ENCODE results near the gene GNG14. TPM values are rescaled to one million over a fixed set of nuclear protein-coding genes. Genes with fewer than 3 reads are reported as not detected.

The GNG14 gene
- total and polyA plus RNA-seq, 10 of the 15 experiments (the other 5 are each of a cell fraction or from before 2014, with no cell fraction given): not detected

DNA sequence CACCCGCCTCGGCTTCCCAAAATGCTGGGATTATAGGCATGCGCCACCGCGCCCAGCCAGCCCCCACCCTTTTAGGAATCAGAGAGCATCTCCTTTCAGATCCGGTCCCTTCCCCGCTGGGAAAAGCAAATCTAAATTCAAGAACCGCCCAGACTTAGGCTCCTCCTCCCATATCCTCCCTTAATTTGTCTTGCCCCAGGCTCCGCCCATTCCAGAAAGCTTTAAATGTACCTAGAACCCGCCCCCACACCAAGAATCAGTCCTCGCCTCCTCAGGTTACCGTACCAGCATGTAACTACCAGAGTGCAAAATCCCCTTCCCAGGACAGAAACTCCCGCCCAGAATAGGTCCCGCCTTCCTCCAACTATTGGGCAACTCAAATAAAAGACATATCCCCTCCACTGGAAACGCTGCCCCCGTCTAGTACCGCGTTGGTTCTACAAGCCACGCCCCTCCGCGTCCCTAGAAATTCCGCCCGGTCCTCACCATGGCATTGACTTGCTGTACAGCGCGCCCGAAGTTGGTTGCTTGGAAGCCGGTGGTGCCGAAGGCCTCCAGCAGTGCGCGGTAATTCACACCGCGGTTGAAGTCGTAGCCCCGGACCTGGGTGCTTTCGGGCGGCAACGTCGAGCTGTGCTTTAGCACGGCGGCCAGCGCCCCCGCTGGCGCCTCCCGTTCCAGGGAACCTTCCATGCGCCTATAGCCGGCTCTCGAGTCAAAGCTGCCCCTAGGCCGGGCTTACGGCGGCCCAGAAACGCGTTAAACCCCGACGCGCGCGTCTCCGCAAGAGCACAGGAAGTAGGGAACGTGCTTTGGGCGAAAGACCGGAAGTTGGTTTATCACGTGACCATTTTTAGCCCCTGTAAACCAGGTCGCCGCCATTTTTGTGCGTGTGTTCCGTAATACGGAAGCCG, 6.5 kb upstream of the GNG14 start, which contains the start of gene DHPS (continued):
- TF ChIP-seq MEF2B (IDR thresholded peaks at IDR 0.05; ENCODE audit: partially characterized antibody, poor library complexity, severe bottlenecking) (peak; percentile 47), MEF2A (IDR thresholded peaks at IDR 0.05; ENCODE audit: insufficient read depth, low read depth, low read length) (0 out of 2 replicates have a peak, but pooled peaks have one; percentile 3), SIN3A (IDR thresholded peaks at IDR 0.05; ENCODE audit: low read depth, low read length) (no peak), CEBPB (IDR thresholded peaks at IDR 0.05; ENCODE audit: borderline replicate concordance in 1 of 2, low read depth in 2 of 2, low read length in 2 of 2) (peak in 1 of 2 experiments; percentile 75; a peak in 1 of 4 replicates), BCL11A (IDR thresholded peaks at IDR 0.05; ENCODE audit: low read depth, low read length) (no peak), HCFC1 (IDR thresholded peaks at IDR 0.05; ENCODE audit: low read length) (peak; percentile 81), IRF3 (IDR thresholded peaks at IDR 0.05) (no peak), FOXK2 (IDR thresholded peaks at IDR 0.05) (peak; percentile 47; the same call in 1 of the 2 replicates), BCL3 (IDR thresholded peaks at IDR 0.05; ENCODE audit: borderline replicate concordance, insufficient read depth, low read depth, low read length, poor library complexity, severe bottlenecking) (peak; percentile 34), BMI1 (IDR thresholded peaks at IDR 0.05; ENCODE audit: borderline replicate concordance) (no peak), RUNX3 (IDR thresholded peaks at IDR 0.05; ENCODE audit: low read length) (peak; percentile 59; the same call in 1 of the 2 replicates), SREBF2 (IDR thresholded peaks at IDR 0.05; ENCODE audit: low read length) (peak; percentile 35; the same call in 1 of the 2 replicates), POU2F2 (IDR thresholded peaks at IDR 0.05; ENCODE audit: borderline replicate concordance, low read depth, low read length) (peak; percentile 68; the same call in 2 of the 3 replicates), ZNF217 (IDR thresholded peaks at IDR 0.05) (no peak), CBFB (IDR thresholded peaks at IDR 0.05; ENCODE audit: low read depth) (peak; percentile 57; the same call in 1 of the 2 replicates), MTA2 (IDR thresholded peaks at IDR 0.05; ENCODE audit: low read depth) (no peak; the same call in 1 of the 2 replicates), EP300 (IDR thresholded peaks at IDR 0.05; ENCODE audit: borderline replicate concordance in 1 of 2, control insufficient read depth in 1 of 2, low read depth in 2 of 2, low read length in 2 of 2) (no peak), IRF5 (IDR thresholded peaks at IDR 0.05; ENCODE audit: borderline replicate concordance) (no peak), BHLHE40 (IDR thresholded peaks at IDR 0.05; ENCODE audit: borderline replicate concordance in 1 of 2, low read depth in 2 of 2, low read length in 1 of 2) (peak; percentile 83 to 96), SPI1 (IDR thresholded peaks at IDR 0.05; ENCODE audit: borderline replicate concordance, insufficient read depth, low read depth, low read length) (no peak), BACH1 (IDR thresholded peaks at IDR 0.05; ENCODE audit: borderline replicate concordance) (no peak), CHD4 (IDR thresholded peaks at IDR 0.05) (no peak), TCF3 (IDR thresholded peaks at IDR 0.05; ENCODE audit: borderline replicate concordance, insufficient read depth, low read depth, low read length) (no peak), HDGF (IDR thresholded peaks at IDR 0.05) (peak; percentile 77; the same call in 1 of the 2 replicates)
- TF ChIP-seq, protein P1, sequence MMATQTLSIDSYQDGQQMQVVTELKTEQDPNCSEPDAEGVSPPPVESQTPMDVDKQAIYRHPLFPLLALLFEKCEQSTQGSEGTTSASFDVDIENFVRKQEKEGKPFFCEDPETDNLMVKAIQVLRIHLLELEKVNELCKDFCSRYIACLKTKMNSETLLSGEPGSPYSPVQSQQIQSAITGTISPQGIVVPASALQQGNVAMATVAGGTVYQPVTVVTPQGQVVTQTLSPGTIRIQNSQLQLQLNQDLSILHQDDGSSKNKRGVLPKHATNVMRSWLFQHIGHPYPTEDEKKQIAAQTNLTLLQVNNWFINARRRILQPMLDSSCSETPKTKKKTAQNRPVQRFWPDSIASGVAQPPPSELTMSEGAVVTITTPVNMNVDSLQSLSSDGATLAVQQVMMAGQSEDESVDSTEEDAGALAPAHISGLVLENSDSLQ (IDR thresholded peaks at IDR 0.05): peak; percentile 75
